Measurements from ENCODE around the gene MYRFL. TPM values are rescaled to one million over a fixed set of nuclear protein-coding genes. Genes with fewer than 3 reads are reported as not detected.
"Not testable (repeated sequence)": the region's sequence is repeated elsewhere in the genome, so short reads cannot be mapped to it uniquely, and the experiment has no call there.

Gene MYRFL
- total RNA-seq, 1 donor from 2014 or later, result 0.11 TPM

DNA sequence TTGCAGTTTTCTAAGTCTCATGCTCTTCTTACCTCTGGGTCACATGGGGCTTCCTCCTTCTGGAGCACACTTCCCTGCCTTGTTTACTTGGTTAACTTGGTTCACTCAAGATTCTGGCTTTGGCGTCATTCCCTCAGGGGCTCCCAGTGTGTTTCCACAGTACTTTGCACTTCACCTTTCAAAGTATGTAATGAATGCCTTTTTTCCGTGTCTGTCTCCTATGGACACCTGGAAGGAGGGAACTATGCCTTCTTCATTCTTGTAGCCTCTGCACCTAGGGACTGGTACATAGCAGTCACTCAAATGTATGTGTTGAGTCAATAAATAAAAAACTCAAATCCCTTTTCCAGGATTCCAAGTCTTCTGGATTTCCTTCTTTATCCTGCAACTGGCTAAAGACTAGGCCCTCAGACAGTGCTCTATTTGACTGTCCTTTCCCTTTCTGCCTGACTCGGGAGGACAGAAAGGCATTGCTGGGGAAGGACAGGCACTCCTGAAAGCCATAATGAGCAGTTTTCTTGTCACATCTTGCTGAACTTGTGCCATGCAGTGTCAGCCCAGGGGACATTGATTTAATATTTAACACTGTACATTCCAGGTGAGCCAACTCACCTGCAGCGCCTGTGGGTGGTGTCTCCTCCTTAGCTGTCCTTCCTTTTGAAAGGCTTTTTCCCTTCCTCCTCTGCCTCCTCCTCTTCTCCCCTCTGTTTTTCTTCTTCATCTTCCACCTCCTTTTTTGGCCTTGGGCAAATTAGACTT is 12.8 kb downstream of the MYRFL start:
- no peak for ATAC-seq (ENCODE audit: poor library complexity)
- intact Hi-C loops (cut with DNase I), result no loop called here
- no peak for DNase-seq

DNA sequence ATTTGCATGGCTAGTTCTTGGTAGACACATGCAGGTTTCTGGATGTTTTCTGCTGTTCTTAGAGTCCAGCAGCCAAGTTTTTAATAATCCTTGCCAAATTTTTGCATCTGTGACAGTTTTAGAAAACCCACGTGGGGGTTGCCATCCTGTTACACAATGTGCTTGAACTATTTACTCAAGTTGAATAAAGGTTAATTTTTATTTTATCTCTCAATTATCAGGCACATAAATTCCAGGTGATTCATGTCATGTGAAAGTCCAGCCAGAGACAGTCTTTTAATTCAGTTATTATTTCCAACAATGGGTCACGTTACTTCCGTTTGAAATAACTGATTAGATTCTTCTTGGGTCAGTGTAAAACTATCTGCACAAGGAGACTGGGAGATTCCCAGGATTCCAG is 15.7 kb downstream of the MYRFL start:
- ATAC-seq (ENCODE audit: poor library complexity) (no peak), DNase-seq (no peak)
- intact Hi-C loops (cut with DNase I), result no loop called here

DNA sequence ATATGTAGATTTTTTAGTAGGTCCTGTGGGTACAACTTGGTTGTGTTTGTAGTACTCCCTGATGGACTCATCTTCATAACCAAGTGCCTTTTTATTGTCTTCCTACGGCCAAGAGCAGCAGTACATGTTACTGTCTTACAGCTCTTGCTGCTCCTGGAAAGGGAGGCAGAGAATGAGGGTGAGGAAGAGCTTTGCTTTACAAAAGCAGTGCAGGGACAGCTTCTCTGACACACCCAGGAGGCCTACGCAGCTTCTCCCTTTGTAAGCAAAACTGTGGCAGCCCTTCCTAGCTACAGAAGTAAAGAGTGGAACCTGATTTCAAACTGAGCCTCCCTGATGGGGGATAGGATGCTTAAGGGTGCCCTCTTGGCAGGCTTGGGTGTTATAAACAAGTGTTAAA is 18.6 kb downstream of the MYRFL start:
- no peak for ATAC-seq (ENCODE audit: poor library complexity)

DNA sequence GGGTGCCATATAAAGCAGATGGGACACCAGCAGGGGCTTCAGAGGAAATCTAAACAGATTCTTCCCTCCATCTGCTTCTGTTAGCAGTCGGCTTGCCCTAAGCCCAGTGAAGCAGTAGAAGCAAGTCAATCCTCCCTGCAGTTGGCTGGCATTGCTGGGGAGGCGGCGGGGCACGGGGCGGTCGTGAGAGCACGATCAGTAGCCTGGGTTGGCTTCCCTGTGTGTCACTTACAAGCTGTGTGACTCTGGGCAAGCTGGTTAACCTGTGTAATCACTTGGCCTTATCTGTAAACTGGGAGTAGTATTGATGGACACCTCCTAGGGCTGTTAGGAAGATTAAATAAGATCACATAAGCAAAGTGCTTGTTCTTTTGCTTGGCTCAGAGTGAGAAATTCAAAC is 19.4 kb downstream of the MYRFL start:
- ATAC-seq (ENCODE audit: poor library complexity) (no peak), DNase-seq (no peak)
- intact Hi-C loops (cut with DNase I), result no loop called here

More for the DNA sequence above, 18.6 kb downstream of the MYRFL start:
- no peak for DNase-seq
- intact Hi-C loops (cut with DNase I), result no loop called here

DNA sequence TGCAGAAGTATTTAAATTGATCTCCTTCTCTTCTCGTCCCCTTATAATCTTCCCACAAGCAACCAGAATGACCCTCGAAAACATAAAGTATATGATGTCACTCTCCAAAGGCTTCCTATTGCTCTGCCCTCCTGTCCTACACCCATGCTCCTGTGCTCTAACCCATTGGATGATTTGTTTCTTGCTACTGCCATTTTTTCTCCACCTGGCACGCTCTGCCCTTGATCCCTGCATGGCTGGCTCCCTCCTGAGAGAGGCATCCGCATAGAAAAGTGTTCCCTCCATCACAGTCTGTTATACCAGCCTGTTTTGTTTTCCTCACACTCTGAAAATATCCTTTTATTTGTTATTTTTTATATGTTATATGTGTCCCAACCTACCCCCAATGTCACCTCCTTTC is 19.8 kb downstream of the MYRFL start:
- no peak for ATAC-seq (ENCODE audit: poor library complexity)
- DNase-seq, result no peak
- intact Hi-C loops (cut with DNase I), result no loop called here

DNA sequence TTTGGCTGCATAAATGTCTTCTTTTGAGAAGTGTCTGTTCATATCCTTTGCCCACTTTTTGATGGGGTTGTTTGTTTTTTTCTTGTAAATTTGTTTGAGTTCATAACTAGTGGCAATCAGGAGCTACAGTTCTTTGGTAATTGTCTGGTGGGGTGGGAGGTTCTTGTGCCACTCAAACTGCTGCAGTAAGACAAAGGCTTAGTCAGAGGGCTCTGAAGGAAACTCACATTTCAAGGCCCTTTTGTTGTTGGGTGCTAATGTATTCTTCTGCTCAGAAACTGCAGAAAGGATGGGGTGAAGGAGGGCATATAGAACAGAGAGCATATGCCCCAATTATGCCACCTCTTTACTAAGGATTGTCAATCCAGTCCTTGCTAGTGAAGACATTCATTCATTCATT is 21.9 kb downstream of the MYRFL start:
- intact Hi-C loops (cut with DNase I), result no loop called here
- ATAC-seq (ENCODE audit: poor library complexity), result no peak
- DNase-seq, result no peak

DNA sequence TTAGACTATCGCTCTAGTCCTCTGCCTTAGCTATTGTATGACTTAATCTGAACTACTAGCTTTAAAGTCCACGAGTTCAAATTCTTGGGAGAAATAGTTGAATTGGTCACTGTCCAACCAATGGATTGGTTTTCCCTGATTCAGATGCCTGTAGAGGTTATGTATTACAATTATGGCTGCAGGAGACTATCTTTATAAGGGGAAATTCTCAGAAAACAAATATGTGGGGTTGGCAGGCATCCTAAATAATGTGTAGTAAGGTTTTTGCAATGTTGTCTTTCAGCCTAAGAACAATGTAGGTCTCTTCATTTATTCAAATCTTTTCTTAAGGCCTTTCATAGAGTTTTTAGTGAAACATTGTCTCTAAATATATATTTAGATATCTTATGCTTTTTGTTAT is 26.9 kb downstream of the MYRFL start:
- DNase-seq, result no peak
- no peak for ATAC-seq (ENCODE audit: poor library complexity)
- intact Hi-C loops (cut with DNase I), result no loop called here

DNA sequence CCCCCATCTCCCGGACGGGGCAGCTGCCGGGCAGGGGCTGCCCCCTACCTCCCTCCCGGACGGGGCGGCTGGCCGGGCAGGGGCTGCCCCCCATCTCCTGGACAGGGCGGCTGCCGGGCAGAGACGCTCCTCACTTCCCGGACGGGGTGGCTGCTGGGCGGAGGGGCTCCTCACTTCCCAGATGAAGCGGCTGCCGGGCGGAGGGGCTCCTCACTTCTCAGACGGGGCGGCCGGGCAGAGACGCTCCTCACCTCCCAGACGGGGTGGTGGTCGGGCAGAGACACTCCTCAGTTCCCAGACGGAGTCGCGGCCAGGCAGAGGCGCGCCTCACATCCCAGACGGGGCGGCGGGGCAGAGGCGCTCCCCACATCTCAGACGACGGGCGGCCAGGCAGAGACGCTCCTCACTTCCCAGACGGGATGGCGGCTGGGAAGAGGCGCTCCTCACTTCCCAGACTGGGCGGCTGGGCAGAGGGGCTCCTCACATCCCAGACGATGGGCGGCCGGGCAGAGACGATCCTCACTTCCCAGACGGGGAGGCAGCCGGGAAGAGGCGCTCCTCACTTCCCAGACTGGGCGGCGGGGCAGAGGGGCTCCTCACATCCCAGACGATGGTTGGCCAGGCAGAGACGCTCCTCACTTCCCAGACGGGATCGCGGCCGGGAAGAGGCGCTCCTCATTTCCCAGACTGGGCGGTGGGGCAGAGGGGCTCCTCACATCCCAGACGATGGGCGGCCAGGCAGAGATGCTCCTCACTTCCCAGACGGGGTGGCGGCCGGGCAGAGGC is 28.3 kb downstream of the MYRFL start:
- ATAC-seq (ENCODE audit: poor library complexity); intact Hi-C loops (cut with DNase I); DNase-seq: not testable (repeated sequence)

DNA sequence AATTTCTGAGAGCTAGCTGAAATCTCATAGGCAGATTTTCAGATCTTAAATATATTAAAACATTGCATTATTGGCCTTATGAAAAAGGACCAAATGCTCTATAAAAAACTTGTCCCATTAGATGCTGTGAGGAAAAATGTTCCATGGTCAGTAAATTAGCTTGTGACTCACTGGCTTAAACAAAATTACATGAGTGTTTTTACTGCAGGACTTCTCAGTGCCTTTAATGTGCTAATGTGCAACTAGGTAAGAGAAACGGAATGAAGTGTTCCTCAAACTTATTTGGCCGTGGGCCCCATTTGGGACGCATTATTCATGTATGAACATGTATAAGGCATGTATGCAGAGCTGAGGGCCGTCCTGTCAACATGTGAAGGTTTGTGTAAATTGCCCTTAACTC is 41.7 kb downstream of the MYRFL start:
- ATAC-seq (ENCODE audit: poor library complexity) (no peak), DNase-seq (no peak)
- intact Hi-C loops (cut with DNase I), result no loop called here

DNA sequence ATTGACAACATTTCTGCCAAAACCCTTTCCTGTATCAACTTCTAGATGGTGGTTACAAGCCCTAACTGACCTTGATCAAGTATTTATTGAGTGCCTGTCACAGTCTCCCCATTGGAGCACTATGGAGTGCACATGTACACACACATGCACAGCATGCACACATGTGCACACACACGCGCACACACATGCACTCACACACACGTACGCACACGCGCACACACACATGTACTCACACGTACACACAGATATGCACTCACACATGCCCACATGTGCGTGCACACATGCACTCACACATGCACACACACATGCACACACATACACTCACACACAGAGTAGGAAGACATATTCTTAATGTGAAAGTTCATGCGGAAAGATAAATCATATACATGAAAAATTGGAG is 43.7 kb downstream of the MYRFL start:
- intact Hi-C loops (cut with DNase I), result no loop called here
- ATAC-seq (ENCODE audit: poor library complexity), result no peak
- no peak for DNase-seq

DNA sequence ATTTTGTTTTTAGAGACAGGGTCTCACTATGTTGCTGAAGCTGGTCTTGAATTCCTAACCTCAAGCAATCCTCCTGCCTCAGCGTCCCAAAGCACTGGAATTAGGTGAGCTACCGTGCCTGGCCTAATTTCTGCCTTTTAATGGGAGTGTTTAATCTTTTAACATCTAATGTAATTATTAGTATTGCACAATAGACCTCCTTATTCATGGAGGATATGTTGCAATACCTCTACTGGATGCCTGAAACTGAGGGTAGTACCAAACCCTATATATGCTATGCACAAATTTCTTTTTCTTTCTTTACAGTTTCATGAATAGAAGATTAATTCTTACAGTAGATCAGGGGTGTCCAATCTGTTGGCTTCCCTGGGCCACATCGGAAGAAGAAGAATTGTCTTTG is 47.8 kb downstream of the MYRFL start:
- intact Hi-C loops (cut with DNase I), result no loop called here
- ATAC-seq (ENCODE audit: poor library complexity), result no peak
- DNase-seq, result no peak

DNA sequence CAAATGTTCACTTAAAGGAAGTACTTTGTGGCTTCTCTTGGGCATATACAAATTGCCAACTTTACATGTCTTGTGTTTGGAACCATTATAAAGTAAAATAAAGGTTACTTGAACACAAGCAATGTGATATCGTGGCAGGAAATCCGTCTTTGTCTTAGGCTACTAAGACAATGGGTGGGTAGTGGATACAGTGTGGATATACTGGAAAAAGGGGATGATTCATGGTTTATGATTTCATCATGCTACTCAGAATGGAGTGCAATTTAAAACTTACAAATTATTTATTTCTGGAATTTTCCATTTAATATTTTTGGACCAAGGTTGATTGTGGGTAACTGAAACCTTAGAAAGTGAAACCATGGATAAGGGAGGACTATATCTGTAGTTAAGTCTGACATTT is 48.4 kb downstream of the MYRFL start:
- DNase-seq (no peak), ATAC-seq (ENCODE audit: poor library complexity) (no peak)
- intact Hi-C loops (cut with DNase I), result no loop called here

DNA sequence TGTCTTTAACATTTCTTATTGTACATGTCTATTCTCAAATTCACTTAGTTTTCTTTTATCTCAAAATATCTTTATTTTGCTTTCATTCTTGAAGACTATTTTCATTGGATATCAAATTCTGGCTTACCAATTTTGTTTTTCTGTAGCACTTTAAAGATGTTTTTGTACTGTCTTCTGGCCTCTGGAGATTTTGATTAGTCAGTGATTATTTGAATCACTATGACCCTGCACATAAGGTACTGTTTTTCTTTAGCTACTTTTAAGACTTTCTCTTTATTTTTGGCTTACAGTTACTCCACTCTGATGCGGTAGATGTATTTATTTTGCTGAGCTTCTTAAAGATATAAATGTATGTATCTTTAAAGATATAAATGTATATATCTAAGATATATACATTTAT is 49.6 kb downstream of the MYRFL start:
- ATAC-seq (ENCODE audit: poor library complexity) (no peak), DNase-seq (no peak)
- intact Hi-C loops (cut with DNase I), result loop anchor here (5.0 kb wide), 1 partner anchor 858 kb away; no protein-coding TSS in a partner anchor

DNA sequence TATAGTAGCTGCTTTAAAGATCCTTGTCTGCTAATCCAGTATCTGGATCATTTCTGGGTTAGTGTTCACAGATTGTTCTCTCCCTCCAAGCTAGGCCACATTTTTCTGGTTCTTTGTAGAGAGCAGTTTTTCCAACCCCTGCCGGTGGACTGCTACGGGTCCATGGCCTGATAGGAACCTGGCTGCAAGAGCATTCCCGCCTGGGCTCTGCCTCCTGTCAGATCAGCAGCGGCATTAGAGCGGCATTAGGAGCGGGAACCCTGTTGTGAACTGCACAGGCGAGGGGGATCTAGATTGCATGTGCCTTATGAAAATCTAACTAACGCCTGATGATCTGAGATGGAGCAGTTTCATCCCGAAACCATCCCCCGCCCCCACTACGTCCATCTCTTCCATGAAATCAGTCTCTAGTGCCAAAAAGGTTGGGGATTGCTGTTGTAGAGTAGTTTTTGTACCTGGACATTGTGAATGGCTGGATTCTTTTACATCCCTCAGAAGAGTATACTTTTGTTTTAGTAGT is 50.4 kb downstream of the MYRFL start:
- ATAC-seq (ENCODE audit: poor library complexity) (no peak), DNase-seq (no peak)
- intact Hi-C loops (cut with DNase I), result loop anchor here (5.0 kb wide), 1 partner anchor 857 kb away; no protein-coding TSS in a partner anchor

DNA sequence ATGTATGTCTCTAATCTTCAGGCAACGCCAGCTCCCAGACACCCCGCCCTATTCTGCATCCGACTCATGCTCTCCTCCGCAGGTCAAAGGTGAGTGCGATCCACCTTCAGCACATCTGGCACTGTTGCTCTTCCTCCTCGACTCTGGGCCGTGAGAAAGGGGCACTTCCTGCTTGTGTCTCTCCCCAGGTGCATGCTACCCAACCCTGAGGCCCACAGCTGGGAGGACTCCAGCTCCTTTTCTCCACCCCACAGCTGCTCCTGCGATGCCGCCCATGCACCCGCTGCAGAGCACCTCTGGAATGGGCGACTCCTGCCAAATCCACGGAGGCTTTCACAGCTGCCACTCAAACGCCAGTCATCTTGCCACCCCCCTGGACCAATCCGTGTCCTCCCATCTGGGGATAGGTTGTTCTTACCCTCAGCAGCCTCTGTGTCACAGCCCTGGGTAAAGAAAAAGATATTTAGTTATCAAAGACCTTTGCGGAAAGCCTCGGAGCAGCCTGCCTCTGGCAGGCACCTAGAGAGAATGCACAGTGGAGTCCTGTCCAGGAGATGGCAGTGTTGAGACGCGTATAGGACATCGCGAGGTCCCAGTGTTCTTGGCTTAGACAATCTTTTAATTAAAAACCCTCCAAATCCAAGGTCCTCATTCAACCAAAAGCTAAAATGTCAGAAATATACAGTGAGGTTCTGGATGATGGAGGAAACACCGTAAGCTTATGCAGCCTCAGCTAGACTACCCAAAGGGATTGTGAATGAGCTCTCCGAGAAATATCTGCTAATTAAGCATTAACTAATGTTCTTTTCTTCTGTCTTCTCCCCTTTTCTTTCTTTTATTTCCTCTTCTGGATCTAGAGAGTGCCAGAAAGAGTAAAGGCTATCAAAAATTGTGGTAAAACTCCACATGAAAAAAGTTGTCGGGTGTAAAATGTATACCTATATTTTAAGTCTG is 54.3 kb downstream of the MYRFL start:
- peak; percentile 59 for DNase-seq
- peak; percentile 97 for ATAC-seq (ENCODE audit: poor library complexity)
- intact Hi-C loops (cut with DNase I), result loop anchor here (5.0 kb wide), 1 partner anchor 853 kb away; no protein-coding TSS in a partner anchor

DNA sequence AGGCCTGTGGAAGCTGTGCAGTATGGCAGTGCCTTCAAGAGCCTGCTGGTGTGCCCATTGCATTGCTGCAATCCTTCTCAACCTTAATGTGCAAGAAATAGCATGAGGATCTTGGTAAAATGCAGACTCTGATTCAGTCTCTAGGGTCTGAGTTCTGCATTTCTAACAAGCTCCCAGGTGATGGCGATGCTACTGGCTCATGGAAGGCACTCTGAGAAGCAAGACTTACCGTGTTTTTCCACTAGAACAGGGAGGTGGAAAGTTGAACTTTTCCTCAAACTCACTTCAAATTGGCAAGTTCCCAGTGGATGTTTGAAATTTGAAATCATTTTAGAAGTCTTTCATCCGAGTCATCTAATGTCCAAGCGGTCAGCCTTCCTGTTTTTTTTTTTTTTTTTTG is 55.5 kb downstream of the MYRFL start:
- no peak for ATAC-seq (ENCODE audit: poor library complexity)
- intact Hi-C loops (cut with DNase I), result loop anchor here (5.0 kb wide), 1 partner anchor 697 kb away; no protein-coding TSS in a partner anchor

DNA sequence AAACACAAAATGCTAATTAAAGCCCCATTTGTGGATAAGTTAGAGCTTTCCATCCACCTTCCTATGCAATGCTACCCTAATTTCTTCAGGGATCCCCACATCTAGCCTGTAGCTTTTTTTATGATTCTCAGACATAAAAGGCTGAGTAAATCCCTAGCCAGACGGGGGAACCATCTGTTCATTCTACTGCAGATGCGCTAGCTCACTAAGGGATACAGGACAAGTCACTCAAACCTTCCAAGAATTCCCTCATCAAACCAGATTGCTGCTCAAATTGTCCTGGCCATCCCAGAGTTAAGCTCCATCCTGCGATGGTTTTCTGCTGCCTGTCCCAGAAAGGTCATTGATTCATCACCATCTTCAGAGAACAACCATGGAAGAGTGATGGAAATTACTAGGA is 56.7 kb downstream of the MYRFL start:
- intact Hi-C loops (cut with DNase I), result loop anchor here (5.0 kb wide), 1 partner anchor 696 kb away; no protein-coding TSS in a partner anchor
- ATAC-seq (ENCODE audit: poor library complexity) (no peak), DNase-seq (no peak)

More for the DNA sequence above, 55.5 kb downstream of the MYRFL start:
- no peak for DNase-seq

DNA sequence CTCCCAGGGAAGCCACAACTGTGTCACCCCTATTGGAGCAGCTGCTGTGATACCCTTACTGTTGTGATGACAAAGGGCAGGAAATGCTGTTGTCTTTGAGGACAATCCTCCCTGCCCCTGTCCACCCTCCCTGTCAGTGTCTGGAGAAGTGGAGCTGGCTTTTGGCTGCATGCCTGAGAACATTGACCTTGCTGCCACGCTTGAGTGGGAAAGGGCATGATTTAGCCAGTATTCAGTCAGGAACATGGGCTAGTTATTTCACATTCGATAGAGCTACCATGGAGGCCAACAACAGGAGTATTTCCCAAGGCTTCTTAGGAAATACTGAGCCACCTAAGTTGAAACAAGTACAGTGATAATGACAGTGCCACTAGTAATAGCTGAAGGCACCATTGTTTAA is 59.4 kb downstream of the MYRFL start:
- intact Hi-C loops (cut with DNase I), result loop anchor here (5.0 kb wide), 1 partner anchor 693 kb away; no protein-coding TSS in a partner anchor
- DNase-seq (no peak), ATAC-seq (ENCODE audit: poor library complexity) (no peak)

DNA sequence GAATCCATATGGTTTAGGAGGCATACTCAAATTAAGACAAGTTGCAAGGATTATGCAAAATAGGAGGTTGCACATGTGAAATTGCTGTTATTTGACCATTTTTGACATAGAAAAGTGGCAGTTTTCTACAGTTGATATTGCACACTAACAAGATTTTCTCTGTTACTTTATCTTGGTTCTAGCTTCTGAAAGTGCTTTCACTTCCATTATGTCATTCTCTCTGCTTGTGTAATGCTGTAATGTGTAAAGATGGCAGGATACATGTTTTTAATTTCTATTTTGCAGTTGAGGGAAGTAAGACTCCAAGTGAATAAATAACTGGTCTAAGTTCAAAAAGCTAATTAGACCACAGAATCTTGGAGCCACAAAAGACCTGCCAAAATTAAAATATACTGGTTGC is 60.6 kb downstream of the MYRFL start:
- intact Hi-C loops (cut with DNase I), result no loop called here
- no peak for DNase-seq
- no peak for ATAC-seq (ENCODE audit: poor library complexity)
